ENCODE results near the gene COL9A1.

COL9A1 gene

DNA sequence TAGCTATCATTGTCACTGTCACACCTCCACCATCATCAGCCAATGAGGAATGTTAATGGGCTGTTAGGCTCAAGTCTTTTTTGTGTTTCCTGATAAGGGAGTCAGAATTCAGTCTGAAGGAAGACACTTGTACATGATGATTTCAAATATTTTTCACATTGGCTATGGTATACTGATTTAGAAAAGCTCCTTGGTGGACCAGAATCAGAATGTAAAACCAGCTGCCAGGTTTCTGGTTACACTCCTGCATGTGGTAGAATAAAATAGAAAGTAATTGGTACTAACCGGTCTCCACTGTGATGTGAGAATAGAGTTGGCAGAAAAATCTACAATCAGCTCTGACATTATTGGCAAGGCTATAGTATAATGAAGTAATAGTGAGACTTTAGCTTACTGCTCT lies 10.7 kb downstream of the COL9A1 start:
- no peak for DNase-seq (ENCODE audit: low read depth)
- H3K4me3 ChIP-seq (ENCODE audit: low read depth, low read length) = no peak overlapping the region
- TF ChIP-seq, protein P1, sequence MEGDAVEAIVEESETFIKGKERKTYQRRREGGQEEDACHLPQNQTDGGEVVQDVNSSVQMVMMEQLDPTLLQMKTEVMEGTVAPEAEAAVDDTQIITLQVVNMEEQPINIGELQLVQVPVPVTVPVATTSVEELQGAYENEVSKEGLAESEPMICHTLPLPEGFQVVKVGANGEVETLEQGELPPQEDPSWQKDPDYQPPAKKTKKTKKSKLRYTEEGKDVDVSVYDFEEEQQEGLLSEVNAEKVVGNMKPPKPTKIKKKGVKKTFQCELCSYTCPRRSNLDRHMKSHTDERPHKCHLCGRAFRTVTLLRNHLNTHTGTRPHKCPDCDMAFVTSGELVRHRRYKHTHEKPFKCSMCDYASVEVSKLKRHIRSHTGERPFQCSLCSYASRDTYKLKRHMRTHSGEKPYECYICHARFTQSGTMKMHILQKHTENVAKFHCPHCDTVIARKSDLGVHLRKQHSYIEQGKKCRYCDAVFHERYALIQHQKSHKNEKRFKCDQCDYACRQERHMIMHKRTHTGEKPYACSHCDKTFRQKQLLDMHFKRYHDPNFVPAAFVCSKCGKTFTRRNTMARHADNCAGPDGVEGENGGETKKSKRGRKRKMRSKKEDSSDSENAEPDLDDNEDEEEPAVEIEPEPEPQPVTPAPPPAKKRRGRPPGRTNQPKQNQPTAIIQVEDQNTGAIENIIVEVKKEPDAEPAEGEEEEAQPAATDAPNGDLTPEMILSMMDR (conservative IDR thresholded peaks at IDR 0.05; ENCODE audit: low read depth, low read length) = no peak

GRCh38 chr6:70289299-70289698 lies 13.6 kb downstream of the COL9A1 start:
- H3K4me3 ChIP-seq (ENCODE audit: low read depth, low read length) = no peak overlapping the region
- peak; percentile 2 for DNase-seq (ENCODE audit: low read depth)
- TF ChIP-seq, protein P1 (conservative IDR thresholded peaks at IDR 0.05; ENCODE audit: low read depth, low read length) = peak; percentile 33

DNA sequence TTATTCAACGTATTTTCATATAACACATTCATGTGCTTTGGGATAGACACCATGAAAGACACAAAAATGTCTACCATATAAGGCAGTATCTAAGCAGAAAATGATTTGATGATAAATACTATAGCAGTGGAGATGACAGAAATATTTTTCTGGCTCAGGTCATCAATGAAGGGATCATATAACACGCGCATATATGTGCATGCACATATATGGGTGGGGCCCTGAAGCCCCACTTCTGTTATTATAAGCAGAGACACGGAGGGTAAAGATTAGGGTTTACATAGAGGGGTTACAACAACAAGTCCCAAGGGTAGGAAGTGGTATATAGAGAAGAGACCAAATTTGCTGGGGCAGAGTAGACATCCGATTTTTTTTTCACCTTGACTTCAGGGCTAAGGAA lies 16.0 kb downstream of the COL9A1 start:
- TF ChIP-seq, protein P1 (conservative IDR thresholded peaks at IDR 0.05; ENCODE audit: low read depth, low read length) = no peak
- no peak for DNase-seq (ENCODE audit: low read depth)

DNA sequence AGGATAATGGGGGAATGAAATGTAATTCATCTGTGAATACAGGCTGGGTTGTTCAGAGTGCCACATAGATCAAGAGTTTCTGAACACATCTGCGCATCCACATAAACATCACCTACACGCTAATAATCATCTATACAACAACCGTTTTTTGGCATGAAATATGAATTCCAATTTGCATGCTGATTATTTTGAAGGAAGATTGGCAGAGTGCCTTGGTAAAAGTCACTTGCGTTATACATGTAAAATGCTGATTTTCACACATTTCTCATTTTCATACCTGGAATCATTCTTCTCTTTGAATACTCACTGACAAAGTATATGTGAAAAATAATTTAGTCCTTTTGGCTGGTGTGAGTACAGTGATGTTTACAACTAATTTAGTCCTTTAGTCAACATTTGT lies 17.7 kb downstream of the COL9A1 start:
- H3K4me3 ChIP-seq (ENCODE audit: low read depth, low read length) = no peak overlapping the region
- no peak for DNase-seq (ENCODE audit: low read depth)
- TF ChIP-seq, protein P1 (conservative IDR thresholded peaks at IDR 0.05; ENCODE audit: low read depth, low read length) = no peak

More for the DNA sequence above, 16.0 kb downstream of the COL9A1 start:
- H3K4me3 ChIP-seq (ENCODE audit: low read depth, low read length) = no peak overlapping the region

- DNase-seq (ENCODE audit: low read depth) = no peak
- no peak overlapping the region for H3K4me3 ChIP-seq (ENCODE audit: low read depth, low read length)
- TF ChIP-seq, protein P1 (conservative IDR thresholded peaks at IDR 0.05; ENCODE audit: low read depth, low read length) = no peak
Measured at GRCh38 chr6:70282919-70283461, 19.9 kb downstream of the COL9A1 start.

GRCh38 chr6:70282312-70282918 lies 20.5 kb downstream of the COL9A1 start:
- H3K4me3 ChIP-seq (ENCODE audit: low read depth, low read length) = no peak overlapping the region
- no peak for DNase-seq (ENCODE audit: low read depth)
- TF ChIP-seq, protein P1 (conservative IDR thresholded peaks at IDR 0.05; ENCODE audit: low read depth, low read length) = no peak

GRCh38 chr6:70281923-70282311 lies 21.0 kb downstream of the COL9A1 start:
- DNase-seq (ENCODE audit: low read depth) = no peak
- H3K4me3 ChIP-seq (ENCODE audit: low read depth, low read length) = no peak overlapping the region

More at GRCh38 chr6:70281923-70282311, 21.0 kb downstream of the COL9A1 start:
- TF ChIP-seq, protein P1 (conservative IDR thresholded peaks at IDR 0.05; ENCODE audit: low read depth, low read length) = no peak

Measured in choroid plexus epithelial cell (primary cell).